ENCODE results near the gene CXCR1. TPM values are rescaled to one million over a fixed set of nuclear protein-coding genes. Genes with fewer than 3 reads are reported as not detected.

Gene CXCR1
- total and polyA plus RNA-seq, 2 of the 4 experiments (the other 2 are of a cell fraction) = not detected

DNA sequence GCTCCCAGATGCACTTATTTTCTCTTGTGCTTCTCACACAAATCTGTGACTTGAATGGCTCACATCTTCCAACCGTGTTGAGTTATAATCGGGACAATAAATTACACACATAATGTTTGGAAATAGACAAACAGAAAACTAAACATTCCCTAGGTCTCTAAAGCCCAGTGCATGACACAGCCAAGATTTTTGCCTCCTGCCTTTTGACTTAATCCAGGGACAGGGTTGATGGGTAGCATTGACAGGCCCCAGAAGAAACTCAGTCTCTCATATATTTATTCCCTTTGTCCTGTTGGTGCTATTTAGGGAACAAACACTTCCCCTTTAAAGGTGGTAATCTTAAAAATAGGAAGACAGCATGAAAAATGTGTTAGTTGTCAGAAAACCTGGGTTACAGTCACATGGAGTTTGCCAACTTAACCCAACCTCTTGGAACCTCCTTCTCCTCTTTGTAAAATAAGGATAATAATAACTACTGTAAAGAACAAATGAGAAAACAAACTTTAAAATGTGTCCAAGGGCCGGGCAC lies 26.2 kb upstream of the CXCR1 start:
- CTCF ChIA-PET = no interaction called here
- H2BK15ac ChIP-seq (ENCODE audit: low read depth, low read length) = no peak overlapping the region
- no peak overlapping the region for H3K4me3 ChIP-seq (ENCODE audit: insufficient read depth, low read depth, low read length)
- no peak overlapping the region for H3K4me2 ChIP-seq (ENCODE audit: low read depth, low read length)
- no peaks in the 10 kb centered on the region for H3K79me1 ChIP-seq (ENCODE audit: low read depth in 1 of 2, low read length in 2 of 2)
- H3K9me3 ChIP-seq (ENCODE audit: control insufficient read depth, insufficient read depth, low read length) = no peaks in the 10 kb centered on the region
- H3K27ac ChIP-seq (ENCODE audit: insufficient read depth, low read length) = no peak overlapping the region
- H2BK120ac ChIP-seq (ENCODE audit: low read depth, low read length) = no peak overlapping the region
- H2BK5ac ChIP-seq (ENCODE audit: low read depth, low read length, poor library complexity, severe bottlenecking) = no peak overlapping the region
- H2AK5ac ChIP-seq (ENCODE audit: low read depth, low read length) = no peak overlapping the region
- intact Hi-C loops (cut with micrococcal nuclease) = no loop called here
- no peaks in the 10 kb centered on the region for H3K36me3 ChIP-seq (ENCODE audit: control insufficient read depth, insufficient read depth, low read length)
- no peak overlapping the region for H3K23ac ChIP-seq (ENCODE audit: low read depth, low read length)
- no peak for ATAC-seq (ENCODE audit: low read depth)
- no peaks in the 10 kb centered on the region for H3K9me1 ChIP-seq (ENCODE audit: insufficient read depth, low read length)
- H3K27me3 ChIP-seq (ENCODE audit: control insufficient read depth, insufficient read depth, low read length) = peaks cover 12% of the 10 kb centered on the region
- H3K14ac ChIP-seq (replicated peaks; ENCODE audit: low read depth, low read length) = no peak overlapping the region
- TF ChIP-seq MXI1 (IDR thresholded peaks at IDR 0.05; ENCODE audit: borderline replicate concordance, low read depth, low read length) = no peak
- TF ChIP-seq USF2 (IDR thresholded peaks at IDR 0.05; ENCODE audit: low read depth, low read length) = no peak
- no peak for TF ChIP-seq ELK1 (IDR thresholded peaks at IDR 0.05; ENCODE audit: borderline replicate concordance, low read depth, low read length)
- TF ChIP-seq CTCF (conservative IDR thresholded peaks at IDR 0.05; ENCODE audit: low read depth, low read length) = no peak
- no peak for TF ChIP-seq NFE2L2 (IDR thresholded peaks at IDR 0.05; ENCODE audit: low read depth, low read length)
- no peak for TF ChIP-seq MAZ (IDR thresholded peaks at IDR 0.05; ENCODE audit: borderline replicate concordance, low read depth, low read length)
- no peak for TF ChIP-seq CEBPB (IDR thresholded peaks at IDR 0.05; ENCODE audit: low read depth, low read length)
- TF ChIP-seq RFX5 (IDR thresholded peaks at IDR 0.05; ENCODE audit: low read depth, low read length) = no peak
- no peak for TF ChIP-seq MAFK (IDR thresholded peaks at IDR 0.05; ENCODE audit: low read depth, low read length)
- no peak for TF ChIP-seq RCOR1 (IDR thresholded peaks at IDR 0.05; ENCODE audit: insufficient replicate concordance, low read length)
- TF ChIP-seq POLR2A (IDR thresholded peaks at IDR 0.05; ENCODE audit: low read depth, low read length) = no peak
- TF ChIP-seq CHD1 (IDR thresholded peaks at IDR 0.05; ENCODE audit: low read depth, low read length) = no peak
- no peak for TF ChIP-seq SMC3 (IDR thresholded peaks at IDR 0.05; ENCODE audit: low read depth, low read length)
- no peak for TF ChIP-seq RAD21 (IDR thresholded peaks at IDR 0.05; ENCODE audit: low read length)
- TF ChIP-seq BHLHE40 (IDR thresholded peaks at IDR 0.05; ENCODE audit: low read depth, low read length) = no peak
- no peak for TF ChIP-seq FOS (IDR thresholded peaks at IDR 0.05; ENCODE audit: low read depth, low read length)
- no peak overlapping the region for H3K18ac ChIP-seq (ENCODE audit: low read depth, low read length)
- H3K56ac ChIP-seq (ENCODE audit: extremely low read depth, insufficient read depth, low read length) = no peak overlapping the region
- no peak for DNase-seq
- H4K5ac ChIP-seq (ENCODE audit: low read depth, low read length) = no peak overlapping the region
- no TSS peak for BruUV-seq (replicated peaks)
- in situ Hi-C loops (cut with MboI; ENCODE audit: low sequenced_read_pairs) = no loop called here
- H2AK9ac ChIP-seq (replicated peaks; ENCODE audit: low read depth, low read length, poor library complexity) = no peak overlapping the region
- no peaks in the 10 kb centered on the region for H4K20me1 ChIP-seq (ENCODE audit: insufficient read depth, low read length)
- no peak overlapping the region for H4K8ac ChIP-seq (ENCODE audit: low read depth in 2 of 2, low read length in 2 of 2)
- no peak overlapping the region for H2BK20ac ChIP-seq (ENCODE audit: low read depth, low read length)
- no peak overlapping the region for H3K9ac ChIP-seq (ENCODE audit: low read depth, low read length)
- dilution Hi-C loops (cut with HindIII; ENCODE audit: low sequenced_read_pairs, unreplicated experiment) = no loop called here
- no peak overlapping the region for H3K4ac ChIP-seq (ENCODE audit: low read depth, low read length)
- WGBS, 2 experiments (ENCODE audit: extremely low coverage in 2 of 2, insufficient read length in 1 of 2) = 79% methylated on average over 2 of the region's 3 CpGs; no CpG with 5 or more reads in 1 of the 2 experiments
- no peak overlapping the region for H2AFZ ChIP-seq (replicated peaks; ENCODE audit: low read length, poor library complexity)
- no peak overlapping the region for H4K91ac ChIP-seq (ENCODE audit: insufficient read depth, low read depth, low read length)
- POLR2A ChIA-PET (ENCODE audit: unreplicated experiment) = no interaction called here
- no peaks in the 10 kb centered on the region for H3K4me1 ChIP-seq (ENCODE audit: control insufficient read depth, insufficient read depth, low read length)

All from IMR-90 (cell line).